GM12891 (cell line): ENCODE results near the gene IFI44.

Experiments
- PAX5 ChIP-seq: IDR thresholded peaks from 2 replicates; pipeline ENCODE4 v1.6.1; 2011; ENCODE audit warnings: low read length, moderate library complexity, mild to moderate bottlenecking; ENCODE audit not compliant: insufficient read depth, severe bottlenecking
- POLR2A ChIP-seq: IDR thresholded peaks from 2 replicates; pipeline ENCODE4 v1.6.1; 2011; ENCODE audit warnings: low read depth, low read length, control low read depth
- POLR2AphosphoS5 ChIP-seq: IDR thresholded peaks from 2 replicates; pipeline ENCODE4 v1.6.1; 2011; ENCODE audit warnings: low read depth, low read length, control low read depth
- POU2F2 ChIP-seq: IDR thresholded peaks from 2 replicates; pipeline ENCODE4 v1.6.1; 2011; ENCODE audit warnings: low read depth, mild to moderate bottlenecking, control low read depth, low read length, moderate library complexity
- SPI1 ChIP-seq: IDR thresholded peaks from 2 replicates; pipeline ENCODE4 v1.6.1; 2011; ENCODE audit warnings: low read depth, low read length, control low read depth
- TAF1 ChIP-seq: IDR thresholded peaks from 2 replicates; pipeline ENCODE4 v1.6.1; 2011; ENCODE audit warnings: low read depth, low read length, control low read depth

DNA sequence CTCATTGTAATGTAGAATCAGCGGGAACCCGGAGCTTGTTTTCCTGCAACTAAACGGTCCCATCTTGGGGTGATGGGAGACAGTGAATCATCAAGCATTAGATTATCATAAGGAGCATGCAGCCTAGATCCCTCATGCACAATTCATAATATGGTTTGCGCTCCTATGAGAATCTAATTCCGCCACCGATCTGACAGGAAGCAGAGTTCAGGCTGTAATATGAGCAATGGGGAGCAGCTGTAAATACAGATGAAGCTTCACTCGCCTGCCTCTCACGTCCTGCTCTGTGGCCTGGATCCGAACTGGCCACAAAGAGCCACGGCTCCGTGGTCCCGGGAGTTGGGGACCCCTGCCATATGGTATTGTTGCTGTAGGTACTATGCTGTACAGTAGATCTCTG is 1.6 kb downstream of the IFI44 start:
- TF ChIP-seq POLR2A (no peak), POLR2AphosphoS5 (no peak), TAF1 (no peak), POU2F2 (no peak), SPI1 (no peak), PAX5 (no peak)
